Glutamatergic neuron (in vitro differentiated cells): Measurements from ENCODE around the gene AMIGO2. TPM values are rescaled to one million over a fixed set of nuclear protein-coding genes. Genes with fewer than 3 reads are reported as not detected.

Experiments used
- DNase-seq: peaks from one replicate; pipeline ENCODE4 v3.0.0; 2022
- H3K27ac Mint-ChIP-seq: one replicate; pipeline ENCODE4 v1.8.0; 2020; ENCODE audit warnings: mild to moderate bottlenecking, mixed read lengths, inconsistent platforms; ENCODE audit not compliant: unreplicated experiment
- H3K27me3 Mint-ChIP-seq: one replicate; pipeline ENCODE4 v1.8.0; 2020; ENCODE audit warnings: mild to moderate bottlenecking, moderate library complexity, mixed read lengths, inconsistent platforms; ENCODE audit not compliant: unreplicated experiment
- H3K36me3 Mint-ChIP-seq: one replicate; pipeline ENCODE4 v1.8.0; 2020; ENCODE audit warnings: mild to moderate bottlenecking, mixed read lengths, inconsistent platforms; ENCODE audit not compliant: unreplicated experiment
- H3K4me1 Mint-ChIP-seq: one replicate; pipeline ENCODE4 v1.8.0; 2020; ENCODE audit warnings: mild to moderate bottlenecking, low read depth, mixed read lengths, inconsistent platforms; ENCODE audit not compliant: unreplicated experiment
- H3K4me3 Mint-ChIP-seq: one replicate; pipeline ENCODE4 v1.8.0; 2020; ENCODE audit warnings: mild to moderate bottlenecking, mixed read lengths, inconsistent platforms; ENCODE audit not compliant: unreplicated experiment
- H3K9me3 Mint-ChIP-seq: one replicate; pipeline ENCODE4 v1.8.0; 2020; ENCODE audit warnings: mild to moderate bottlenecking, moderate library complexity, mixed read lengths, inconsistent platforms; ENCODE audit not compliant: unreplicated experiment
- CTCF ChIP-seq: fragments of 200-600 bp; sonication (generic); IDR thresholded peaks from one replicate; pipeline ENCODE4 v1.5.0; 2021; ENCODE audit not compliant: partially characterized antibody, unreplicated experiment
- total RNA-seq: library from RNA; stranded (reverse); fragmentation: NEBNext Ultra II Directional; extraction: Animal tissue kit (Norgen Biotek cat#: 25700); gene quantifications from one replicate; pipeline ENCODE4 v1.2.1, GENCODE V29; 2021; ENCODE audit not compliant: unreplicated experiment

The AMIGO2 gene
- total RNA-seq, 1 donor from 2014 or later: 1.7 TPM

- TF ChIP-seq CTCF: no peak
- Mint-ChIP-seq H3K27ac (no peak overlapping the region), H3K4me1 (peaks cover 3% of the 10 kb centered on the region), H3K4me3 (no peak overlapping the region), H3K9me3 (no peaks in the 10 kb centered on the region), H3K36me3 (no peaks in the 10 kb centered on the region), H3K27me3 (peaks cover 3% of the 10 kb centered on the region)
- no peak for DNase-seq
Measured at GRCh38 chr12:47033789-47034555, 45.8 kb downstream of the AMIGO2 start.

- no peak for DNase-seq
- peaks cover 3% of the 10 kb centered on the region for H3K27me3 Mint-ChIP-seq
- no peaks in the 10 kb centered on the region for H3K9me3 Mint-ChIP-seq
- no peak overlapping the region for H3K4me3 Mint-ChIP-seq
- no peaks in the 10 kb centered on the region for H3K36me3 Mint-ChIP-seq
- no peak for TF ChIP-seq CTCF
- no peak overlapping the region for H3K27ac Mint-ChIP-seq
- peaks cover 3% of the 10 kb centered on the region for H3K4me1 Mint-ChIP-seq
Measured at GRCh38 chr12:47033081-47033480, 46.7 kb downstream of the AMIGO2 start.

- H3K36me3 Mint-ChIP-seq: no peaks in the 10 kb centered on the region
- peaks cover 3% of the 10 kb centered on the region for H3K4me1 Mint-ChIP-seq
- DNase-seq: no peak
- peaks cover 3% of the 10 kb centered on the region for H3K27me3 Mint-ChIP-seq
- H3K9me3 Mint-ChIP-seq: no peaks in the 10 kb centered on the region
- no peak overlapping the region for H3K4me3 Mint-ChIP-seq
- peak; percentile 13 for TF ChIP-seq CTCF
- H3K27ac Mint-ChIP-seq: no peak overlapping the region
Measured at GRCh38 chr12:47032644-47033043, 47.1 kb downstream of the AMIGO2 start.

- no peak overlapping the region for H3K27ac Mint-ChIP-seq
- no peak for TF ChIP-seq CTCF
Measured at GRCh38 chr12:47029903-47030302, 49.9 kb downstream of the AMIGO2 start.

GRCh38 chr12:47028981-47029708 is 50.6 kb downstream of the AMIGO2 start:
- H3K4me3 Mint-ChIP-seq: no peak overlapping the region
- H3K27me3 Mint-ChIP-seq: peaks cover 3% of the 10 kb centered on the region
- no peak for TF ChIP-seq CTCF
- H3K9me3 Mint-ChIP-seq: no peaks in the 10 kb centered on the region
- H3K36me3 Mint-ChIP-seq: no peaks in the 10 kb centered on the region
- H3K27ac Mint-ChIP-seq: no peak overlapping the region
- peaks cover 3% of the 10 kb centered on the region for H3K4me1 Mint-ChIP-seq
- DNase-seq: no peak

More at GRCh38 chr12:47029903-47030302, 49.9 kb downstream of the AMIGO2 start:
- Mint-ChIP-seq H3K27me3 (peaks cover 3% of the 10 kb centered on the region), H3K36me3 (no peaks in the 10 kb centered on the region), H3K9me3 (no peaks in the 10 kb centered on the region), H3K4me1 (peaks cover 3% of the 10 kb centered on the region), H3K4me3 (no peak overlapping the region)
- DNase-seq: no peak
